Stimulated activated CD4-positive, alpha-beta T cell treated with anti-CD3 and anti-CD28 coated beads, TNF-alpha, amount 100 ng/mL, for 24 hours (primary cell): ENCODE data around the gene LYRM2.
"Not testable (repeated sequence)": the region's sequence is repeated elsewhere in the genome, so short reads cannot be mapped to it uniquely, and the experiment has no call there.

Experiments used
- DNase-seq, 3 experiments: peaks; one replicate each; pipeline ENCODE4 v3.0.0-alpha.2; 2020; ENCODE audit warnings: low read depth in 3 of 3

The LYRM2 gene

GRCh38 chr6:89649682-89650081, 11.1 kb upstream of the LYRM2 start:
- no peak for DNase-seq

- no peak for DNase-seq
Observed at GRCh38 chr6:89644864-89645263, 6.3 kb upstream of the LYRM2 start.

GRCh38 chr6:89643406-89643805, 4.9 kb upstream of the LYRM2 start:
- DNase-seq, result no peak

- no peak for DNase-seq
Observed at GRCh38 chr6:89642956-89643355, 4.4 kb upstream of the LYRM2 start.

GRCh38 chr6:89641581-89641980, 3.0 kb upstream of the LYRM2 start:
- DNase-seq, result not testable (repeated sequence)

GRCh38 chr6:89640804-89641203, 2.3 kb upstream of the LYRM2 start:
- DNase-seq, result no peak

GRCh38 chr6:89637960-89638319, 607 bp downstream of the LYRM2 start:
- DNase-seq, result no peak

- DNase-seq, result not testable (repeated sequence)
Observed at GRCh38 chr6:89636412-89636811, 2.1 kb downstream of the LYRM2 start.

GRCh38 chr6:89630488-89630887, 8.1 kb downstream of the LYRM2 start:
- DNase-seq, result no peak

- no peak for DNase-seq
Observed at GRCh38 chr6:89623749-89624148, 14.8 kb downstream of the LYRM2 start.

- no peak for DNase-seq
Observed at GRCh38 chr6:89619567-89619966, 19.0 kb downstream of the LYRM2 start.

- no peak for DNase-seq
Observed at GRCh38 chr6:89618026-89618425, 20.5 kb downstream of the LYRM2 start.

GRCh38 chr6:89616531-89616930, 22.0 kb downstream of the LYRM2 start:
- no peak for DNase-seq

- no peak for DNase-seq
Observed at GRCh38 chr6:89615882-89616281, 22.7 kb downstream of the LYRM2 start.

- no peak for DNase-seq
Observed at GRCh38 chr6:89613790-89614189, 24.8 kb downstream of the LYRM2 start.

GRCh38 chr6:89612121-89612520, 26.4 kb downstream of the LYRM2 start:
- DNase-seq, result no peak

GRCh38 chr6:89611666-89612065, 26.9 kb downstream of the LYRM2 start:
- DNase-seq, result no peak

GRCh38 chr6:89610149-89610642, 28.4 kb downstream of the LYRM2 start:
- DNase-seq, result peak; percentile 52 to 71 (median 66)

GRCh38 chr6:89605861-89606260, 32.7 kb downstream of the LYRM2 start:
- no peak for DNase-seq

- DNase-seq, result no peak
Observed at GRCh38 chr6:89604653-89605052, 33.9 kb downstream of the LYRM2 start.

GRCh38 chr6:89602166-89602565, 36.4 kb downstream of the LYRM2 start:
- DNase-seq, result no peak

GRCh38 chr6:89599727-89600126, 38.8 kb downstream of the LYRM2 start:
- DNase-seq, result no peak

GRCh38 chr6:89597988-89598387, 40.6 kb downstream of the LYRM2 start:
- no peak for DNase-seq

GRCh38 chr6:89597372-89597771, 41.2 kb downstream of the LYRM2 start:
- no peak for DNase-seq

- DNase-seq, result no peak
Observed at GRCh38 chr6:89596484-89596883, 42.1 kb downstream of the LYRM2 start.
